Gastrocnemius medialis (tissue), 4 donors: ENCODE measurements around the gene NTM. TPM values are rescaled to one million over a fixed set of nuclear protein-coding genes. Genes with fewer than 3 reads are reported as not detected.

Experiments used
- ATAC-seq, 2 donors: fragments of 150-250 bp; one replicate each; pipeline ENCODE4 v1.9.1; 2016
- DNase-seq, 2 donors: peaks; one replicate each; pipeline ENCODE4 v3.0.0-alpha.2; 2019
- H3K27ac ChIP-seq, 4 donors: fragments of 200-600 bp; sonication (generic); 1 replicate in 1 of 4; 2 replicates in 3 of 4; pipeline ENCODE4 v1.5.1; 2016 to 2018; ENCODE audit warnings: mild to moderate bottlenecking in 2 of 4, moderate library complexity in 1 of 4
- H3K27me3 ChIP-seq, 3 donors: fragments of 200-600 bp; sonication (generic) in 2 of 3; 1 replicate in 1 of 3; 2 replicates in 2 of 3; pipeline versions ENCODE4 v1.5.1 to v1.6.0; 2016 to 2019; ENCODE audit warnings: mild to moderate bottlenecking in 1 of 3, moderate library complexity in 1 of 3
- H3K36me3 ChIP-seq, 2 donors: fragments of 200-600 bp; sonication (generic) in 1 of 2; one replicate each; pipeline ENCODE4 v1.5.1; 2017 to 2018
- H3K4me1 ChIP-seq, 2 donors: fragments of 200-600 bp; sonication (generic) in 1 of 2; one replicate each; pipeline ENCODE4 v1.5.1; 2016 to 2017; ENCODE audit warnings: mild to moderate bottlenecking in 2 of 2
- H3K4me3 ChIP-seq, 4 donors: fragments of 200-600 bp; sonication (generic) in 3 of 4; 1 replicate in 1 of 4; 2 replicates in 3 of 4; pipeline ENCODE4 v1.5.1; 2016 to 2019; ENCODE audit warnings: mild to moderate bottlenecking in 2 of 4
- H3K9me3 ChIP-seq, 3 donors: fragments of 200-600 bp; sonication (generic) in 2 of 3; 1 replicate in 1 of 3; 2 replicates in 2 of 3; pipeline ENCODE4 v1.5.1; 2016 to 2019
- CTCF ChIP-seq, 5 experiments: fragments of 450-650 bp in 3 of 5; fragments of 200-600 bp in 2 of 5; sonication (generic) in 2 of 5; IDR thresholded peaks in 4 of 5; conservative IDR thresholded peaks in 1 of 5; 1 replicate in 4 of 5; 2 replicates in 1 of 5; pipeline ENCODE4 v1.5.1; 2016 to 2019; ENCODE audit warnings: antibody characterized with exemption in 5 of 5, mild to moderate bottlenecking in 3 of 5, moderate library complexity in 3 of 5
- POLR2A ChIP-seq, 2 donors: fragments of 450-650 bp; IDR thresholded peaks; one replicate each; pipeline ENCODE4 v1.6.1; 2017; ENCODE audit warnings: antibody characterized with exemption in 2 of 2, mild to moderate bottlenecking in 2 of 2, moderate library complexity in 2 of 2
- in situ Hi-C, 4 donors: fragments of 200-750 bp; cut with MboI; loops; one replicate each; pipeline versions ENCODE4 v1.15.0 to v1.8.0; 2017; ENCODE audit warnings: low sequenced_read_pairs in 4 of 4
- intact Hi-C: fragments of 100-400 bp; cut with DNase I; formaldehyde crosslinking; loops from one replicate; pipeline ENCODE4 v1.15.1; 2023; ENCODE audit warnings: low total_unique reads
- total RNA-seq, 4 donors: library from RNA; depleted of rRNA; stranded (reverse); fragments of >200 nt; gene quantifications; one replicate each; pipeline versions ENCODE4 v1.1.0 to v1.2.3, GENCODE V29; 2016

Gene NTM
- total RNA-seq, 4 donors from 2014 or later: 0.69 TPM; not detected in 3

DNA sequence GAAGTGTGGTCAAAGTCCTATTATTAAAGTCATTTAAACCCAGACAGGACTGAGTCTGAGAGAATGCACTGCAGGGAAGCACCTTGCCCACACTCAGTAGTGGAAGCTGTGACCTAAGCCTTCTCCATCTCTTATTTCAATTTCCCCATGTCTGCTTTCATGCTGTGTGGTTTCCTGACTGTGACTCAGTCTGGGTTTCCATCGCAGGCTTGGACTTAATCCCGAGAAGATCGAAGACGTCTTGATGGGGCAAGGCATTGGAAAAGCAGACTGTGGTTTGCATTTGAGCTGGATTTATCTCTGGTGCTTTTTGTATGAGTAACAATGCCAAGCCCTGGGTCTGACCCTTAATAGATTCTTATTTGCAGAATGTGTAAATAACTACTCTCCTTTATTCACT lies 238.9 kb downstream of the NTM start:
- ATAC-seq: no peak
- intact Hi-C loops (no loop called here), in situ Hi-C loops (no loop called here)
- Histone ChIP-seq H3K9me3 (no peaks in the 10 kb centered on the region), H3K4me1 (no peaks in the 10 kb centered on the region), H3K36me3 (no peaks in the 10 kb centered on the region), H3K27ac (no peak overlapping the region), H3K27me3 (no peaks in the 10 kb centered on the region), H3K4me3 (no peak overlapping the region)
- TF ChIP-seq POLR2A (IDR thresholded peaks at IDR 0.05): no peak
- no peak for TF ChIP-seq CTCF (IDR thresholded peaks at IDR 0.05 in 4 of 5, conservative IDR thresholded peaks at IDR 0.05 in 1 of 5)
- no peak for DNase-seq

DNA sequence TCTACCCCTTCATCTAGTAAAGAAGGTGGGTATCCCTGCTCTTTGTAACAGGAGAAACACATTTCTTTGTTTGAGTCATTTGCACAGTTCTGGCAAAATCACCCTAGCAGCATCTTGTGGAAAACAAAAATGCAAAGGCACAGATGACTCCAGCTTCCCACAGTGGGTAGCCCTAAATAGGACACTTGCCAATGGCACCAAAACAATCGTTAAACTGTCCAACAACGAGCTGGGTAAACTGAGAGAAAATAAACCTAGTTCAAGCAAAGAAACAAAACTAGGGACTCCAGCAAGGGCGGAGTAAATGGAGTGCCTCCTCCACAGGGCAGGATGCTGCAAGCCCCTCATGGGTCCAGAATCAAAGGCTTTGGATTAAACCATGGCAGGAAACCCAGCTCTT lies 239.5 kb downstream of the NTM start:
- Histone ChIP-seq H3K27me3 (no peaks in the 10 kb centered on the region), H3K27ac (no peak overlapping the region), H3K4me3 (no peak overlapping the region), H3K4me1 (no peaks in the 10 kb centered on the region), H3K36me3 (no peaks in the 10 kb centered on the region), H3K9me3 (no peaks in the 10 kb centered on the region)
- TF ChIP-seq CTCF (IDR thresholded peaks at IDR 0.05 in 4 of 5, conservative IDR thresholded peaks at IDR 0.05 in 1 of 5) (no peak), POLR2A (IDR thresholded peaks at IDR 0.05) (no peak)
- in situ Hi-C loops: no loop called here
- intact Hi-C loops: no loop called here
- DNase-seq (no peak), ATAC-seq (no peak)

GRCh38 chr11:131611322-131611721 lies 240.9 kb downstream of the NTM start:
- in situ Hi-C loops: no loop called here
- intact Hi-C loops: no loop called here
- H3K36me3 ChIP-seq: no peaks in the 10 kb centered on the region
- no peaks in the 10 kb centered on the region for H3K27me3 ChIP-seq
- no peaks in the 10 kb centered on the region for H3K9me3 ChIP-seq
- no peaks in the 10 kb centered on the region for H3K4me1 ChIP-seq
- TF ChIP-seq CTCF (IDR thresholded peaks at IDR 0.05 in 4 of 5, conservative IDR thresholded peaks at IDR 0.05 in 1 of 5) (no peak), POLR2A (IDR thresholded peaks at IDR 0.05) (no peak)
- no peak overlapping the region for H3K4me3 ChIP-seq
- H3K27ac ChIP-seq: no peak overlapping the region
- DNase-seq: no peak
- ATAC-seq: no peak

- Histone ChIP-seq H3K4me1 (no peaks in the 10 kb centered on the region), H3K27ac (no peak overlapping the region), H3K9me3 (no peaks in the 10 kb centered on the region), H3K27me3 (no peaks in the 10 kb centered on the region), H3K36me3 (no peaks in the 10 kb centered on the region), H3K4me3 (no peak overlapping the region)
- intact Hi-C loops (no loop called here), in situ Hi-C loops (no loop called here)
- TF ChIP-seq CTCF (IDR thresholded peaks at IDR 0.05 in 4 of 5, conservative IDR thresholded peaks at IDR 0.05 in 1 of 5): no peak
- DNase-seq (no peak), ATAC-seq (no peak)
These were observed 242.1 kb downstream of the NTM start for GRCh38 chr11:131612533-131612932.

DNA sequence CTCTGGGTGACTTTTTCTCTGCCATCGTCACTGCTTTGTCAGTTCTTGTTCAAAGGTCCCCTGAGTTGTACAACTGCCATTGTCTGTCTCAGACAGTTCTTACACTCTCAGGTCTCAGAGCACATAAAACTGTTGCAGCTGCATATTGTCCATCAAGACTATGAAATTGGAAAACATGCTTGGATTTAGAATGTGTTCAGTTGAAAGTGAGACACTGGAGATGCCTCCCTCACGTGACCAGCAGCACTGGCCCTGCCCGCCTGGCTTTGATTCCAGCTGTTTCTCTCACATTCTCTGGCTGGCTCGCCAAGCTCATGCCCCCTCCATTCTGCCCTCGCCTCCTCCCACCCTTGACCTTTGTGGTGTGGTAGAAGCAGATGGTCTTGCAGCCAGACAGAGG lies 244.2 kb downstream of the NTM start:
- intact Hi-C loops (no loop called here), in situ Hi-C loops (no loop called here)
- no peak overlapping the region for H3K4me3 ChIP-seq
- H3K27ac ChIP-seq: no peak overlapping the region
- ATAC-seq (peak in 1 of 2 donors; percentile 33), DNase-seq (no peak)
- H3K36me3 ChIP-seq: no peaks in the 10 kb centered on the region
- H3K4me1 ChIP-seq: no peaks in the 10 kb centered on the region
- H3K27me3 ChIP-seq: no peaks in the 10 kb centered on the region
- no peaks in the 10 kb centered on the region for H3K9me3 ChIP-seq
- no peak for TF ChIP-seq CTCF (IDR thresholded peaks at IDR 0.05 in 4 of 5, conservative IDR thresholded peaks at IDR 0.05 in 1 of 5)
- no peak for TF ChIP-seq POLR2A (IDR thresholded peaks at IDR 0.05)
